K562 (cell line): ENCODE measurements around the gene SCUBE1. TPM values are rescaled to one million over a fixed set of nuclear protein-coding genes. Genes with fewer than 3 reads are reported as not detected.

Experiments used
- ARID1B ChIP-seq: fragments of 450-650 bp; IDR thresholded peaks from 2 replicates; pipeline ENCODE4 v1.6.1; 2016; ENCODE audit warnings: antibody characterized with exemption, mild to moderate bottlenecking, inconsistent platforms
- ASH1L ChIP-seq: fragments of 450-650 bp; IDR thresholded peaks from 2 replicates; pipeline ENCODE4 v1.6.1; 2018; ENCODE audit warnings: borderline replicate concordance, mild to moderate bottlenecking, low read depth; ENCODE audit not compliant: partially characterized antibody
- CHAMP1 ChIP-seq: fragments of 450-650 bp; IDR thresholded peaks from 2 replicates; pipeline ENCODE4 v1.6.1; 2016; ENCODE audit warnings: mild to moderate bottlenecking
- CREBBP ChIP-seq: IDR thresholded peaks from one replicate; pipeline ENCODE4 v1.6.1; 2012; ENCODE audit warnings: low read depth, mild to moderate bottlenecking, control low read depth, inconsistent platforms, low read length
- MAFK ChIP-seq: IDR thresholded peaks from 2 replicates; pipeline ENCODE4 v1.6.1; 2011; ENCODE audit warnings: low read length, improper control_type of control experiment
- MNT ChIP-seq, 2 experiments: fragments of 450-650 bp; conservative IDR thresholded peaks; 2 replicates each; pipeline ENCODE4 v1.6.1; 2017; ENCODE audit warnings: mild to moderate bottlenecking in 2 of 2, moderate library complexity in 2 of 2
- NKRF ChIP-seq: fragments of 450-650 bp; IDR thresholded peaks from 2 replicates; pipeline ENCODE4 v1.6.1; 2016; ENCODE audit warnings: borderline replicate concordance
- POLR2AphosphoS2 ChIP-seq: IDR thresholded peaks from 2 replicates; pipeline ENCODE4 v1.6.1; 2012; ENCODE audit warnings: low read length, improper control_type of control experiment
- RBBP5 ChIP-seq: fragments of 200-600 bp; sonication (generic); IDR thresholded peaks from 2 replicates; pipeline ENCODE4 v1.6.1; 2012; ENCODE audit warnings: borderline replicate concordance, mild to moderate bottlenecking, low read length, control low read depth, inconsistent platforms; ENCODE audit not compliant: insufficient read depth, poor library complexity, severe bottlenecking
- TBL1XR1 ChIP-seq, 2 experiments: IDR thresholded peaks; 2 replicates each; pipeline ENCODE4 v1.6.1; 2012; ENCODE audit warnings: improper control_type of control experiment in 2 of 2, low read length in 2 of 2, mild to moderate bottlenecking in 1 of 2
- ZBTB7A ChIP-seq: IDR thresholded peaks from 2 replicates; pipeline ENCODE4 v1.6.1; 2011; ENCODE audit warnings: low read depth, mild to moderate bottlenecking, low read length, moderate library complexity, borderline replicate concordance; ENCODE audit not compliant: control insufficient read depth
- ZMIZ1 ChIP-seq, 2 experiments: fragments of 150-350 bp in 1 of 2; IDR thresholded peaks; 2 replicates each; pipeline ENCODE4 v1.6.1; 2012 to 2016; ENCODE audit warnings: low read depth in 2 of 2, low read length in 2 of 2, mild to moderate bottlenecking in 1 of 2, moderate library complexity in 1 of 2
- ZNF766 ChIP-seq: fragments of 200-800 bp; sonication (Bioruptor generic); conservative IDR thresholded peaks from 2 replicates; pipeline ENCODE4 v1.6.1; 2016; ENCODE audit warnings: missing genetic modification characterization, missing compliant biosample characterization
- polyA plus RNA-seq, 8 experiments: library from polyadenylated mRNA; depleted of rRNA in 4 of 8; stranded (reverse) in 5 of 8; unstranded in 3 of 8; fragments of >200 nt; fragmentation: Nextera tagmentation in 2 of 8; fragmentation: Illumina TruSeq in 1 of 8; extraction: Ambion mirVana in 2 of 8; extraction: Trizol in 1 of 8; gene quantifications; 2 replicates each; pipeline versions ENCODE4 v1.2.1 to v1.2.3, GENCODE V29; 2011 to 2014; ENCODE audit warnings: inconsistent platforms in 1 of 8, missing spikeins in 1 of 8
- total RNA-seq, 7 experiments: library from RNA; depleted of rRNA in 6 of 7; stranded (reverse); fragments of >200 nt in 6 of 7; fragmentation: Illumina TruSeq in 2 of 7; extraction: Trizol in 2 of 7; gene quantifications; 2 replicates each; pipeline versions ENCODE4 v1.2.1 to v1.2.3, GENCODE V29; 2011 to 2021; ENCODE audit warnings: low replicate concordance in 1 of 7

SCUBE1 gene
- total and polyA plus RNA-seq, 9 of the 15 experiments (the other 6 are each of a cell fraction or from before 2014, with no cell fraction given) = 0.03 to 0.47 (median 0.29) TPM; not detected in 6

GRCh38 chr22:43183496-43184277 is 159.5 kb downstream of the SCUBE1 start (continued):
- peak in 1 of 2 experiments; percentile 83; a peak in 2 of 4 replicates for TF ChIP-seq ZMIZ1 (IDR thresholded peaks at IDR 0.05; ENCODE audit: low read depth in 2 of 2, low read length in 2 of 2)
- 0 out of 4 replicates have a peak, but pooled peaks have one; percentile 12 to 35 for TF ChIP-seq TBL1XR1 (IDR thresholded peaks at IDR 0.05; ENCODE audit: low read length in 2 of 2)
- no peak for TF ChIP-seq CREBBP
- TF ChIP-seq ASH1L = no peak
- TF ChIP-seq ZNF766 (CRISPR knock-in tag) = 0 out of 2 replicates have a peak, but pooled peaks have one; percentile 24
- TF ChIP-seq MAFK = no peak
- no peak for TF ChIP-seq CHAMP1
- TF ChIP-seq RBBP5 = peak; percentile 20
- TF ChIP-seq NKRF = no peak
- peak in 1 of 2 experiments; percentile 57; a peak in 3 of 4 replicates for TF ChIP-seq MNT (conservative IDR thresholded peaks at IDR 0.05)
- TF ChIP-seq ZBTB7A = peak; percentile 86
- peak; percentile 97 for TF ChIP-seq ARID1B
- TF ChIP-seq POLR2AphosphoS2 = 0 out of 2 replicates have a peak, but pooled peaks have one; percentile 63
